AG09319 (cell line): ENCODE results near the gene PDE4D.
A peak's percentile ranks its signal among the peaks of the same experiment; 100 is the strongest.

ENCODE experiments used
- DNase-seq: peaks from one replicate; pipeline ENCODE4 v3.0.0-alpha.2; 2010; ENCODE audit warnings: low read depth; ENCODE audit errors: extremely low read depth
- TF ChIP-seq, protein P1 (sequence below): IDR thresholded peaks from 2 replicates; pipeline ENCODE4 v1.5.1; 2011; ENCODE audit warnings: low read depth, mild to moderate bottlenecking, inconsistent platforms, low read length, moderate library complexity

PDE4D gene

DNA sequence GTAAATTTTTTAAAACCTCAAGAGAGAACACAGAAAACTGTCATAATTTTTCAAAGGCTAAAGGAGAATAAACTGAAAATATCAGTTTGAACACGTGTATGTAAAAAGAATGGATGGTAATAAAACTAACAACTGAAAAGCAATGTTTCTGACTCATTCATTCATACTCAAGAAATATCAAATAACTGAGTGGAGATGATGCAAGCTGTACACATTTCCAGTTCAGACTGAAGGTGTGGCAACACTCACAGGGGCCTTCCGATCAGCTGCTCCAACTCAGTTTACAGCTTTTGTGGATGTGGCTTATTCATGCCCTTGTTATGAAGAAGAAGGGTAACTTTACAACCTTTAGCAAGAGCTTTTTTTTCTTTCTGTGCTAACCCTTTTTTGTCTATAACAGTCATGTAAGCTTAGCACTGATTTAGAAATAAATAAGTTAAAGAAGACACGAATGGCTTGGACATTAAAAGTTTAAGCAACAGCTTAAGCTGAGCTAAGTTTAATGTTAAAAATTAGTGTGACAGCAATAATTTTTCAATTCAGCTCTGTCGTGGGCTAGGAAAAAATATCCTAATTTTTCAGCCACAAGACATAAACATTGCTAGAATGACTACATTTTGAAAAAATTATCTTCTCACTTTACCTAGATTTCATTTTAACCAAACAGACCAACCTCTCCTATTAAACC lies 857.1 kb downstream of the PDE4D start:
- TF ChIP-seq, protein P1, sequence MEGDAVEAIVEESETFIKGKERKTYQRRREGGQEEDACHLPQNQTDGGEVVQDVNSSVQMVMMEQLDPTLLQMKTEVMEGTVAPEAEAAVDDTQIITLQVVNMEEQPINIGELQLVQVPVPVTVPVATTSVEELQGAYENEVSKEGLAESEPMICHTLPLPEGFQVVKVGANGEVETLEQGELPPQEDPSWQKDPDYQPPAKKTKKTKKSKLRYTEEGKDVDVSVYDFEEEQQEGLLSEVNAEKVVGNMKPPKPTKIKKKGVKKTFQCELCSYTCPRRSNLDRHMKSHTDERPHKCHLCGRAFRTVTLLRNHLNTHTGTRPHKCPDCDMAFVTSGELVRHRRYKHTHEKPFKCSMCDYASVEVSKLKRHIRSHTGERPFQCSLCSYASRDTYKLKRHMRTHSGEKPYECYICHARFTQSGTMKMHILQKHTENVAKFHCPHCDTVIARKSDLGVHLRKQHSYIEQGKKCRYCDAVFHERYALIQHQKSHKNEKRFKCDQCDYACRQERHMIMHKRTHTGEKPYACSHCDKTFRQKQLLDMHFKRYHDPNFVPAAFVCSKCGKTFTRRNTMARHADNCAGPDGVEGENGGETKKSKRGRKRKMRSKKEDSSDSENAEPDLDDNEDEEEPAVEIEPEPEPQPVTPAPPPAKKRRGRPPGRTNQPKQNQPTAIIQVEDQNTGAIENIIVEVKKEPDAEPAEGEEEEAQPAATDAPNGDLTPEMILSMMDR, result no peak
- peak; percentile 90 for DNase-seq

DNA sequence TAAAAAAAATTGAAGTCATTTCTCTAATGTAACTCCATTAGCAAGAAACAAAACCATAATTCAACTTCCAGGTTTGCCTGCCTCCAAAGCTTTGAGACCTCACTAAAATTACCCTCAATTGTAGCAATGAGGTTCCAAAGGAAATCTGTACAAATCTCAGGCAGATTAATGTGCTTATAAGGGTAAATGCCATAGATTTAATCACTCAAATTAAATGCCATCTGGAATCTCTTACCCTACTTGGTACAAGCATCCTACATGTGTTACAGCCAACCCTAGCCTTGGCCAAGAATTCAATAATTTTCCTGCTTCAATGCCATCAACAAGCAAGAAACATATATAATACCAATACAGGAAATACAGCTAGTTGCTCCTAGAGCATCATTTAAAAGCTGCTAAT lies 857.8 kb downstream of the PDE4D start:
- TF ChIP-seq, protein P1, result no peak
- DNase-seq, result no peak

DNA sequence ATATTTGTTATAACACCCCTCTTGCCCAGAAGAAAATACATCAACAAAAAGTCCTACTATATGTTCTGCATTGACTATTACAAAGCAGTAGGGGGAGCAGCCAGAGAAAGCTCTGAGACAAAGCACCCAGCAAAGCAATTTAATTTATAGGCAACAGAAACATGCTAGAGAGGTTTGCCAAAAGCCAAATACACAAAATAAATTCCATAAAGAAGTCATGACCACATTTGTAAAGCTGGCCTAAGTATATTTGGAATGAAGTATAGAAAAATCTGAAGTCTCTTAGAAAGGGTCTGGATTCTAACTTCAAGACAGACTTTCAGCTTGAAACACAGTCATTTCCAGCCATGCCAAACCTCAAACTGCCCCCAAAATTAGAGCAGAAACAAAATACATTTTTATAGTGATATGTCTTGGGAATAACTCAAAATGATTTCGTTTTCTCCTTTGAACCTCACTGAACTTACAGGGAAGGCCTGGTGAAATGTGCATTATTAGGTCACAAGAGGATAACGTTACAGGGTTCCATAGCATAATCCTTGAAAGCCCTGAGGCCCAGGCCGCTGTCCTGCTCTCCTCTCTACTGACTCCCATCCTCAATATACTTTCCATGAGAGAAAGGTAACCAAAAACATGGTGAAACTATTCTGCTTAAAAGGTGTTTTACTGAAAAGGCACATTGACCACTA lies 858.9 kb downstream of the PDE4D start:
- TF ChIP-seq, protein P1, result peak; percentile 73
- no peak for DNase-seq

DNA sequence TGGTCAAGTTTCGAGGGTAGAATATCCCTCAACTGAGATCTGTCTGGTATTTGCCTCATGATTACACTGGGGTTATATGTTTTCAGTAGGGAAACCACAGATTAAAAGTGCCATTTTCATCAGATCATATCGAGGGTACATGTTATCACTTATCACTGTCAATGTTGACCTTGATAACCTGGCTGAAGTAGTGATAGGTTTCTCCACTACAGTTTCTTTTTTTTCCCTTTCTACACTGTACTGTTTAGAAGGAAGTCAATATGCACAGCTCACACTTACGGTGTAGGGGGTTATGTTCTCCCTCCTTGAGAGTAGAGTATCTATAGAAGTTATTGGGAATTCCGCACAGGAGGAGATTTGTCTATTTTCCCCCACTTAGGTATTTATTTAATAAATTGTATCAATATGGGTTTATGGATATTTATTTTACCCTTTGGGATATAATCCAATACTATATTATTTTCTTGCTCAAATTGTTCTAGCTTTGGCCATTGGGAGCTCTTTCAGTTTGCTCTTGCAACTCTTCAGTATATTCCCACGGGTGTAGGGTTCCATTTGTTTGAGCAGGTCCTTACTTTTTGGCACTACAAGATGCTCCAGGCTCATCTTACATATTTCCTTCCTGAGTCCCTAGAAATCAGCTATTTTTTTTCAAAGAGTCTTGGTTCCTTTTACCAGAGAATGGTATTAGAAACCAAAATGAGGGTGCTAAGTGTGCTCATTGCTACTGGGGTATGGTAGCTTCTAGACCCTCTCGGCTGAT lies 866.2 kb downstream of the PDE4D start:
- no peak for DNase-seq

DNA sequence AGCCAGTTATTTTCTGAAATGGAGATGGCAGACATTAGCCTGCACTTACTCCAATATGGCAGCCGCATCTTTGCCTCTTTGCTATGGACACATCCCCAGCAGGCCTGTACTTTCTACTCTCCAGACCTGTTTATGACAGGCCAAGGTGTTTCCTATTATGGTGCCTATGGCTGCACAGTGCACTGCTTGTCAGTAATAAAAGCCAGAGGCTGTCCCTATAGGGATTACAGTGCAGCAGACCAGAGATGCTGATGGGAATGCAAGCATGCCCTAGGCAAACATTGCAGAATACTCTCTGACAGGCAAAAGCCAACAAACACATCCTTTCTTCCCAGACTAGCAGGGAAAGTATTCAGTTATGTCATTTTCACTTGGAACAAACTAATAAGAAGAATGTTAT lies 867.8 kb downstream of the PDE4D start:
- TF ChIP-seq, protein P1, result no peak
- no peak for DNase-seq

More for the DNA sequence above, 866.2 kb downstream of the PDE4D start:
- TF ChIP-seq, protein P1, result no peak

DNA sequence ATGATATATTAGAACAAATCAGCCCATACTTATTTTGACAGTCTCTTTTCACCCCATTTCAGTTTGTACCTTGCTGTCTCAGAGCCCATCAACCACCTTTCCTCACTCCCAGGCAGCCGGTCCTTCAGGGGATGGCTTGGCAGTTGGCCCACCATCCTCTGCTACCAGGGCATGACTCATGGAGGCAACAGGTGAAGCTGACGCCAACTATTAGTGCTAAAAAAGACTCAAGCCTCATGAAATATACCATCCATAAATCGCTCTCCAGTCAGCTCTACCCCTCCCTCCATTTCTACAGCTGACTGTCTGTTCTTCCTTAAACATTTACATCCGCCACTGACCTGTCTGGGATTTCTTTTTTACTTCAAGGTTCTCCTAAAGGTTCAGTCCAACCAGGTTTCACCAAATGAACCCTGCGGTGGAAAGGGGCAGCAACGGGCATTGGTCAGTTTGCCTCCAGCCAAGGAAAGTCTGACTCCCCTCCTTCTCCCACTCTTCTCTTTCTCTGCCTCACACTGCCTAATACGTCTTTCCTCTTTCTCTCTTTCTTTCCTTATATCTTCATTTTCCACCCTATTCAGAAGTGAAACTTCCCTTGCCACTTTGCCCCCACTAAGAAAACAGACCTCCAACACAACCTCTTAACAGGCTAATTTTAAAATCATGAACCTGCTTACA lies 871.5 kb downstream of the PDE4D start:
- DNase-seq, result no peak
- TF ChIP-seq, protein P1, result no peak
